ENCODE results near the gene SLC12A4.
A peak's percentile ranks its signal among the peaks of the same experiment; 100 is the strongest.

SLC12A4 gene

GRCh38 chr16:67962135-67962534 is 6.3 kb downstream of the SLC12A4 start:
- no peak for DNase-seq

GRCh38 chr16:67961551-67961957 is 6.9 kb downstream of the SLC12A4 start:
- no peak for DNase-seq

GRCh38 chr16:67959536-67960329 is 8.7 kb downstream of the SLC12A4 start:
- DNase-seq: no peak

GRCh38 chr16:67957622-67958021 is 10.8 kb downstream of the SLC12A4 start:
- no peak for DNase-seq

GRCh38 chr16:67954421-67955196 is 13.8 kb downstream of the SLC12A4 start:
- DNase-seq: no peak

GRCh38 chr16:67953641-67954375 is 14.6 kb downstream of the SLC12A4 start:
- no peak for DNase-seq

GRCh38 chr16:67951485-67951884 is 17.0 kb downstream of the SLC12A4 start:
- no peak for DNase-seq

GRCh38 chr16:67950335-67950843 is 18.0 kb downstream of the SLC12A4 start:
- DNase-seq: no peak

GRCh38 chr16:67949645-67950044 is 18.8 kb downstream of the SLC12A4 start:
- no peak for DNase-seq

- DNase-seq: no peak
Observed at GRCh38 chr16:67948015-67948414, 20.4 kb downstream of the SLC12A4 start.

GRCh38 chr16:67946966-67947558 is 21.4 kb downstream of the SLC12A4 start:
- no peak for DNase-seq

GRCh38 chr16:67946128-67946569 is 22.3 kb downstream of the SLC12A4 start:
- DNase-seq: no peak

- DNase-seq: no peak
Observed at GRCh38 chr16:67945392-67945933, 23.0 kb downstream of the SLC12A4 start.

- DNase-seq: no peak
Observed at GRCh38 chr16:67944690-67945391, 23.6 kb downstream of the SLC12A4 start.

- peak; percentile 21 for DNase-seq
Observed at GRCh38 chr16:67943619-67944504, 24.6 kb downstream of the SLC12A4 start, which contains the start of gene LCAT. TSS of gene LCAT (minus strand) at chr16:67944120. CDS start at chr16:67944101, 19 bp downstream.

GRCh38 chr16:67943256-67943618 is 25.2 kb downstream of the SLC12A4 start:
- DNase-seq: no peak

GRCh38 chr16:67942510-67943255 is 25.8 kb downstream of the SLC12A4 start:
- no peak for DNase-seq

- peak; percentile 33 for DNase-seq
Observed at GRCh38 chr16:67942200-67942509, 26.3 kb downstream of the SLC12A4 start.

GRCh38 chr16:67941469-67942199 is 26.8 kb downstream of the SLC12A4 start:
- DNase-seq: no peak

Data from fibroblast of skin of scalp (primary cell).